NT2/D1 (cell line): ENCODE measurements around the gene NME7.

Experiments
- SUZ12 ChIP-seq: IDR thresholded peaks from 2 replicates; pipeline ENCODE4 v1.6.1; 2011; ENCODE audit not compliant: insufficient read length, insufficient read depth; ENCODE audit errors: extremely low read depth
- ZNF274 ChIP-seq: IDR thresholded peaks from 2 replicates; pipeline ENCODE4 v1.6.1; 2011; ENCODE audit warnings: mild to moderate bottlenecking, low read depth, low read length

DNA sequence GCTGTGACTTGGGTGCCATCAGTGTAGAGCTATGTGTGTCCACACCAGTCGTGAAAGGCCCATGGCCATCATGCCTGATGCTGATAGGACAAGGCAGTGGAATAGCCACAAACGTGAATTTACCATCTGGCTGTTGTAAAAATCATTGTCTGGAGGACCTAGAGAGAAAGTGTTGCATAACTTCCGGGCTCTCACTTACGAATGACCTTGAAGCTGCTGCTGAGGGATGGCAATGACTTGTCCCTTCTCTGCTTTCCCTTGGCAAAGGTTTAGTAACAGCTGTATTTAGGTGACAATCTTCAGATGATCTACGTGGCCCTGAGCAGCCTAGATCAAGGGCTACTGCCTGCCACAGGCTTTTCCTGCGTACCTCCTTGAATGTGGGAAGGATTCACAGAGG is 255.4 kb downstream of the NME7 start:
- TF ChIP-seq SUZ12 (no peak), ZNF274 (no peak)
